SK-N-SH (cell line): ENCODE results near the gene CEP131. TPM values are rescaled to one million over a fixed set of nuclear protein-coding genes. Genes with fewer than 3 reads are reported as not detected.

ENCODE experiments used
- CTCF ChIA-PET: fragments of 300-600, 350-600 bp; formaldehyde crosslinking; extraction: SDS; loops from one replicate; lab custom pipeline; 2021; lab: Yijun Ruan, JAX
- POLR2A ChIA-PET: fragments of 350-600 bp; sonication (Branson Sonifier 250); formaldehyde crosslinking; extraction: SDS; loops from one replicate; lab custom pipeline; 2020; ENCODE audit warnings: antibody characterized with exemption, inconsistent platforms; lab: Yijun Ruan, JAX
- DNase-seq: peaks from one replicate; pipeline ENCODE4 v3.0.0; 2012
- H2AFZ ChIP-seq: fragments of 200-600 bp; sonication (generic); 2 replicates; pipeline ENCODE4 v1.8.1; 2016; ENCODE audit warnings: antibody characterized with exemption, mild to moderate bottlenecking, low read depth
- H3F3A ChIP-seq: fragments of 200-600 bp; sonication (generic); replicated peaks from 2 replicates; pipeline ENCODE3; 2016; ENCODE audit warnings: antibody characterized with exemption, mild to moderate bottlenecking; ENCODE audit not compliant: insufficient read depth
- H3K27ac ChIP-seq, 2 experiments: fragments of 200-500 bp in 1 of 2; fragments of 200-600 bp in 1 of 2; sonication (Bioruptor generic) in 1 of 2; sonication (generic), shearing (Covaris generic) in 1 of 2; 2 replicates each; pipeline versions ENCODE4 v1.5.1 to v1.6.1; 2014 to 2016; ENCODE audit warnings: low read depth in 2 of 2, inconsistent platforms in 1 of 2, low read length in 1 of 2, mild to moderate bottlenecking in 1 of 2, mixed read lengths in 1 of 2
- H3K27me3 ChIP-seq: fragments of 200-600 bp; sonication (generic), shearing (Covaris generic); 2 replicates; pipeline ENCODE4 v1.6.1; 2016; ENCODE audit warnings: mixed run types; ENCODE audit not compliant: insufficient read depth
- H3K36me3 ChIP-seq, 2 experiments: fragments of 200-500 bp in 1 of 2; fragments of 200-600 bp in 1 of 2; sonication (Bioruptor generic) in 1 of 2; sonication (generic) in 1 of 2; replicated peaks in 1 of 2; 2 replicates each; pipeline versions ENCODE3 to v1.5.1; 2014 to 2016; ENCODE audit warnings: low read length in 1 of 2, mild to moderate bottlenecking in 1 of 2; ENCODE audit not compliant: insufficient read depth in 2 of 2, control insufficient read depth in 1 of 2
- H3K4me1 ChIP-seq, 2 experiments: fragments of 200-500 bp in 1 of 2; fragments of 200-600 bp in 1 of 2; sonication (Bioruptor generic) in 1 of 2; sonication (generic), shearing (Covaris generic) in 1 of 2; 2 replicates each; pipeline versions ENCODE4 v1.5.1 to v1.6.1; 2014 to 2016; ENCODE audit warnings: low read depth in 1 of 2, low read length in 1 of 2, mixed run types in 1 of 2; ENCODE audit not compliant: insufficient read depth in 2 of 2, control insufficient read depth in 1 of 2
- H3K4me2 ChIP-seq: fragments of 200-600 bp; sonication (generic), shearing (Covaris generic); 2 replicates; pipeline ENCODE4 v1.6.1; 2017; ENCODE audit warnings: mixed run types
- H3K4me3 ChIP-seq, 2 experiments: fragments of 200-500 bp in 1 of 2; fragments of 200-600 bp in 1 of 2; sonication (Bioruptor generic) in 1 of 2; sonication (generic), shearing (Covaris generic) in 1 of 2; 2 replicates each; pipeline versions ENCODE4 v1.5.1 to v1.8.1; 2014 to 2016; ENCODE audit warnings: low read depth in 2 of 2, inconsistent platforms in 1 of 2, low read length in 1 of 2, mild to moderate bottlenecking in 1 of 2, mixed read lengths in 1 of 2, moderate library complexity in 1 of 2
- H3K79me2 ChIP-seq: fragments of 200-600 bp; sonication (generic); 2 replicates; pipeline ENCODE4 v1.8.1; 2017; ENCODE audit warnings: mild to moderate bottlenecking; ENCODE audit not compliant: insufficient read depth
- H3K9ac ChIP-seq: fragments of 200-600 bp; sonication (generic); 2 replicates; pipeline ENCODE4 v1.6.1; 2017; ENCODE audit warnings: mixed run types
- H3K9me2 ChIP-seq: fragments of 200-600 bp; sonication (generic); 2 replicates; pipeline ENCODE4 v1.6.1; 2017; ENCODE audit warnings: mixed run types
- H3K9me3 ChIP-seq: fragments of 200-600 bp; sonication (generic); 2 replicates; pipeline ENCODE4 v1.6.1; 2017; ENCODE audit warnings: mixed run types, mild to moderate bottlenecking, moderate library complexity
- H4K20me1 ChIP-seq: fragments of 200-600 bp; sonication (generic); 2 replicates; pipeline ENCODE4 v1.6.1; 2017; ENCODE audit warnings: mild to moderate bottlenecking, mixed run types; ENCODE audit not compliant: insufficient read depth
- EP300 ChIP-seq, 2 experiments: IDR thresholded peaks; 2 replicates each; pipeline versions ENCODE4 v1.4.0 to v1.6.1; 2012; ENCODE audit warnings: borderline replicate concordance in 1 of 2, low read depth in 1 of 2, low read length in 1 of 2
- FOSL2 ChIP-seq: IDR thresholded peaks from 2 replicates; pipeline ENCODE4 v1.4.0; 2012; ENCODE audit warnings: low read depth, mild to moderate bottlenecking, moderate library complexity, borderline replicate concordance
- GABPA ChIP-seq: IDR thresholded peaks from 2 replicates; pipeline ENCODE4 v1.4.0; 2012; ENCODE audit warnings: low read depth, mild to moderate bottlenecking
- MEF2A ChIP-seq: IDR thresholded peaks from 2 replicates; pipeline ENCODE4 v1.4.0; 2012; ENCODE audit warnings: low read depth, borderline replicate concordance
- MXI1 ChIP-seq: IDR thresholded peaks from 2 replicates; pipeline ENCODE4 v1.6.1; 2012; ENCODE audit warnings: mild to moderate bottlenecking, low read depth, low read length, improper control_type of control experiment
- NFIC ChIP-seq: IDR thresholded peaks from 2 replicates; pipeline ENCODE4 v1.4.0; 2012; ENCODE audit warnings: borderline replicate concordance
- NRF1 ChIP-seq: IDR thresholded peaks from 2 replicates; pipeline ENCODE4 v1.6.1; 2012; ENCODE audit warnings: low read depth, mild to moderate bottlenecking, low read length
- RAD21 ChIP-seq: IDR thresholded peaks from 2 replicates; pipeline ENCODE4 v1.6.1; 2012; ENCODE audit warnings: mild to moderate bottlenecking, low read length
- RCOR1 ChIP-seq: fragments of 150-350 bp; IDR thresholded peaks from 2 replicates; pipeline ENCODE4 v1.6.1; 2017; ENCODE audit warnings: antibody characterized with exemption, low read length
- RFX5 ChIP-seq: IDR thresholded peaks from 2 replicates; pipeline ENCODE4 v1.6.1; 2012; ENCODE audit warnings: mild to moderate bottlenecking, improper control_type of control experiment, low read length
- RXRA ChIP-seq: IDR thresholded peaks from 2 replicates; pipeline ENCODE4 v1.4.0; 2012; ENCODE audit warnings: low read depth, mild to moderate bottlenecking, borderline replicate concordance
- SMC3 ChIP-seq: IDR thresholded peaks from 2 replicates; pipeline ENCODE4 v1.6.1; 2012; ENCODE audit warnings: low read depth, low read length, improper control_type of control experiment
- TCF12 ChIP-seq: IDR thresholded peaks from 2 replicates; pipeline ENCODE4 v1.4.0; 2012
- YY1 ChIP-seq: IDR thresholded peaks from 2 replicates; pipeline ENCODE4 v1.4.0; 2012; ENCODE audit warnings: low read depth, mild to moderate bottlenecking
- WGBS: methylation state at CpG from one replicate; pipeline ENCODE4 v1.1.6; 2017; ENCODE audit warnings: low lambda C conversion rate; 5-methylcytosine and 5-hydroxymethylcytosine counted together
- polyA plus RNA-seq, 3 experiments: library from polyadenylated mRNA; depleted of rRNA; stranded (reverse); fragments of >200 nt; gene quantifications; 2 replicates each; pipeline ENCODE4 v1.2.3, GENCODE V29; 2012
- TF ChIP-seq, protein P1 (sequence below): fragments of 150-350 bp; IDR thresholded peaks from 2 replicates; pipeline ENCODE4 v1.6.1; 2017; ENCODE audit warnings: antibody characterized with exemption, low read length, low read depth, borderline replicate concordance
- TF ChIP-seq, protein P2 (sequence below): IDR thresholded peaks from 2 replicates; pipeline ENCODE4 v1.4.0; 2012; ENCODE audit warnings: low read depth, borderline replicate concordance
- TF ChIP-seq, protein P3 (sequence below): fragments of 200-600 bp; sonication (generic); IDR thresholded peaks from 2 replicates; pipeline ENCODE4 v1.6.1; 2017; ENCODE audit warnings: antibody characterized with exemption, mild to moderate bottlenecking, moderate library complexity

The CEP131 gene
- polyA plus RNA-seq, 1 of the 3 experiments (the other 2 are of a cell fraction), result 34.8 TPM

GRCh38 chr17:81190591-81190990 lies 32.2 kb downstream of the CEP131 start:
- no peaks in the 10 kb centered on the region for H3F3A ChIP-seq
- TF ChIP-seq EP300 (IDR thresholded peaks at IDR 0.05; ENCODE audit: borderline replicate concordance in 1 of 2, low read depth in 1 of 2, low read length in 1 of 2), result no peak
- TF ChIP-seq NRF1, result no peak
- TF ChIP-seq MXI1, result no peak
- TF ChIP-seq, protein P1, sequence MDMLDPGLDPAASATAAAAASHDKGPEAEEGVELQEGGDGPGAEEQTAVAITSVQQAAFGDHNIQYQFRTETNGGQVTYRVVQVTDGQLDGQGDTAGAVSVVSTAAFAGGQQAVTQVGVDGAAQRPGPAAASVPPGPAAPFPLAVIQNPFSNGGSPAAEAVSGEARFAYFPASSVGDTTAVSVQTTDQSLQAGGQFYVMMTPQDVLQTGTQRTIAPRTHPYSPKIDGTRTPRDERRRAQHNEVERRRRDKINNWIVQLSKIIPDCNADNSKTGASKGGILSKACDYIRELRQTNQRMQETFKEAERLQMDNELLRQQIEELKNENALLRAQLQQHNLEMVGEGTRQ, result no peak
- no peak for TF ChIP-seq RAD21
- TF ChIP-seq RCOR1, result no peak
- TF ChIP-seq GABPA, result no peak
- no peak for TF ChIP-seq TCF12
- no peak for TF ChIP-seq FOSL2
- TF ChIP-seq MEF2A, result no peak
- no peak for TF ChIP-seq YY1
- TF ChIP-seq RFX5, result no peak
- TF ChIP-seq NFIC, result no peak
- TF ChIP-seq, all 33 proteins: peak for 0
- Histone ChIP-seq H3K79me2 (no peaks in the 10 kb centered on the region), H3K36me3 (peaks cover 0 to 20% of the 10 kb centered on the region in 2 experiments), H4K20me1 (no peaks in the 10 kb centered on the region), H3K4me1 (no peaks in the 10 kb centered on the region; a peak in 1 of 4 replicates), H3K9ac (no peak overlapping the region), H3K9me3 (no peaks in the 10 kb centered on the region), H3K4me2 (no peak overlapping the region), H3K27me3 (no peaks in the 10 kb centered on the region), H3K27ac (no peak overlapping the region), H3K9me2 (no peaks in the 10 kb centered on the region), H3K4me3 (no peak overlapping the region), H2AFZ (no peak overlapping the region)
- CTCF ChIA-PET, result interaction anchor here (0.9 to 6.3 kb wide), 8 partner anchors 10 to 201 kb away, joined by 3 to 46 read pairs (median 4); no protein-coding TSS in a partner anchor
- POLR2A ChIA-PET, result interaction anchor here (0.9 kb wide), 1 partner anchor 25 kb away, joined by 3 read pairs; the partner anchor contains the start of genes AATK and PVALEF
- no peak for DNase-seq
- WGBS, result 97% methylated on average over 22 of the region's 28 CpGs

- CTCF ChIA-PET, result interaction anchor here (0.9 to 6.3 kb wide), 11 partner anchors 10 to 201 kb away, joined by 3 to 46 read pairs (median 4); no protein-coding TSS in a partner anchor
- H3K79me2 ChIP-seq, result no peaks in the 10 kb centered on the region
- peak; percentile 74 for DNase-seq
- 89% methylated on average over 17 of the region's 27 CpGs for WGBS
- no peaks in the 10 kb centered on the region; a peak in 1 of 4 replicates for H3K4me1 ChIP-seq
- TF ChIP-seq, protein P2, sequence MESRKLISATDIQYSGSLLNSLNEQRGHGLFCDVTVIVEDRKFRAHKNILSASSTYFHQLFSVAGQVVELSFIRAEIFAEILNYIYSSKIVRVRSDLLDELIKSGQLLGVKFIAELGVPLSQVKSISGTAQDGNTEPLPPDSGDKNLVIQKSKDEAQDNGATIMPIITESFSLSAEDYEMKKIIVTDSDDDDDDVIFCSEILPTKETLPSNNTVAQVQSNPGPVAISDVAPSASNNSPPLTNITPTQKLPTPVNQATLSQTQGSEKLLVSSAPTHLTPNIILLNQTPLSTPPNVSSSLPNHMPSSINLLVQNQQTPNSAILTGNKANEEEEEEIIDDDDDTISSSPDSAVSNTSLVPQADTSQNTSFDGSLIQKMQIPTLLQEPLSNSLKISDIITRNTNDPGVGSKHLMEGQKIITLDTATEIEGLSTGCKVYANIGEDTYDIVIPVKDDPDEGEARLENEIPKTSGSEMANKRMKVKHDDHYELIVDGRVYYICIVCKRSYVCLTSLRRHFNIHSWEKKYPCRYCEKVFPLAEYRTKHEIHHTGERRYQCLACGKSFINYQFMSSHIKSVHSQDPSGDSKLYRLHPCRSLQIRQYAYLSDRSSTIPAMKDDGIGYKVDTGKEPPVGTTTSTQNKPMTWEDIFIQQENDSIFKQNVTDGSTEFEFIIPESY, result no peak
- TF ChIP-seq RXRA (no peak), SMC3 (peak; percentile 25; the same call in 1 of the 2 replicates), RCOR1 (no peak), RAD21 (peak; percentile 58)
- TF ChIP-seq, protein P3, sequence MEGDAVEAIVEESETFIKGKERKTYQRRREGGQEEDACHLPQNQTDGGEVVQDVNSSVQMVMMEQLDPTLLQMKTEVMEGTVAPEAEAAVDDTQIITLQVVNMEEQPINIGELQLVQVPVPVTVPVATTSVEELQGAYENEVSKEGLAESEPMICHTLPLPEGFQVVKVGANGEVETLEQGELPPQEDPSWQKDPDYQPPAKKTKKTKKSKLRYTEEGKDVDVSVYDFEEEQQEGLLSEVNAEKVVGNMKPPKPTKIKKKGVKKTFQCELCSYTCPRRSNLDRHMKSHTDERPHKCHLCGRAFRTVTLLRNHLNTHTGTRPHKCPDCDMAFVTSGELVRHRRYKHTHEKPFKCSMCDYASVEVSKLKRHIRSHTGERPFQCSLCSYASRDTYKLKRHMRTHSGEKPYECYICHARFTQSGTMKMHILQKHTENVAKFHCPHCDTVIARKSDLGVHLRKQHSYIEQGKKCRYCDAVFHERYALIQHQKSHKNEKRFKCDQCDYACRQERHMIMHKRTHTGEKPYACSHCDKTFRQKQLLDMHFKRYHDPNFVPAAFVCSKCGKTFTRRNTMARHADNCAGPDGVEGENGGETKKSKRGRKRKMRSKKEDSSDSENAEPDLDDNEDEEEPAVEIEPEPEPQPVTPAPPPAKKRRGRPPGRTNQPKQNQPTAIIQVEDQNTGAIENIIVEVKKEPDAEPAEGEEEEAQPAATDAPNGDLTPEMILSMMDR, result peak; percentile 14; the same call in 1 of the 2 replicates
- no peaks in the 10 kb centered on the region for H3K9me2 ChIP-seq
- peaks cover 0 to 13% of the 10 kb centered on the region in 2 experiments for H3K36me3 ChIP-seq
- no peak overlapping the region for H3K9ac ChIP-seq
- POLR2A ChIA-PET, result interaction anchor here (1.1 kb wide), 1 partner anchor 11 kb away, joined by 4 read pairs; no protein-coding TSS in a partner anchor
- H2AFZ ChIP-seq, result no peak overlapping the region
- H3K27me3 ChIP-seq, result no peaks in the 10 kb centered on the region
- H3K9me3 ChIP-seq, result no peaks in the 10 kb centered on the region
- H3K4me2 ChIP-seq, result no peak overlapping the region
- H3K27ac ChIP-seq, result no peak overlapping the region
- no peak overlapping the region for H3K4me3 ChIP-seq
- H3F3A ChIP-seq, result peaks cover 5% of the 10 kb centered on the region
- H4K20me1 ChIP-seq, result no peaks in the 10 kb centered on the region
Observed at GRCh38 chr17:81189670-81190530, 32.9 kb downstream of the CEP131 start.
